Astrocyte of the spinal cord (primary cell): Measurements from ENCODE around the gene NSG1.

Experiments
- DNase-seq: peaks from one replicate; pipeline ENCODE4 v3.0.0; 2011; ENCODE audit warnings: low read depth, low spot score
- H3K4me3 ChIP-seq: 2 replicates; pipeline ENCODE4 v1.5.1; 2011; ENCODE audit warnings: low read depth, mild to moderate bottlenecking, low read length, moderate library complexity
- CTCF ChIP-seq: IDR thresholded peaks from 2 replicates; pipeline ENCODE4 v1.5.1; 2012; ENCODE audit warnings: low read depth, mild to moderate bottlenecking, low read length, inconsistent platforms
- in situ Hi-C: cut with HindIII; loops from 2 replicates; pipeline ENCODE4 v1.10.0; 2017; ENCODE audit warnings: low sequenced_read_pairs

NSG1 gene

GRCh38 chr4:4396628-4397440 is 9.9 kb downstream of the NSG1 start:
- in situ Hi-C loops, result no loop called here
- no peak for TF ChIP-seq CTCF
- no peak for DNase-seq
- H3K4me3 ChIP-seq, result no peak overlapping the region

- no peak overlapping the region for H3K4me3 ChIP-seq
- in situ Hi-C loops, result no loop called here
- no peak for DNase-seq
- no peak for TF ChIP-seq CTCF
Measured at GRCh38 chr4:4397441-4397819, 10.5 kb downstream of the NSG1 start.

- H3K4me3 ChIP-seq, result no peak overlapping the region
- no peak for TF ChIP-seq CTCF
- DNase-seq, result no peak
- in situ Hi-C loops, result no loop called here
Measured at GRCh38 chr4:4398430-4398829, 11.5 kb downstream of the NSG1 start.

GRCh38 chr4:4401036-4401435 is 14.1 kb downstream of the NSG1 start:
- in situ Hi-C loops, result no loop called here
- no peak overlapping the region for H3K4me3 ChIP-seq
- no peak for TF ChIP-seq CTCF
- no peak for DNase-seq

GRCh38 chr4:4402966-4403365 is 16.1 kb downstream of the NSG1 start:
- H3K4me3 ChIP-seq, result no peak overlapping the region
- DNase-seq, result no peak
- in situ Hi-C loops, result no loop called here

GRCh38 chr4:4405358-4405962 is 18.6 kb downstream of the NSG1 start:
- H3K4me3 ChIP-seq, result no peak overlapping the region
- TF ChIP-seq CTCF, result no peak
- in situ Hi-C loops, result no loop called here
- DNase-seq, result no peak

More at GRCh38 chr4:4402966-4403365, 16.1 kb downstream of the NSG1 start:
- TF ChIP-seq CTCF, result no peak
